Measurements from ENCODE around the gene WNT9A.
A peak's percentile ranks its signal among the peaks of the same experiment; 100 is the strongest.

WNT9A gene

DNA sequence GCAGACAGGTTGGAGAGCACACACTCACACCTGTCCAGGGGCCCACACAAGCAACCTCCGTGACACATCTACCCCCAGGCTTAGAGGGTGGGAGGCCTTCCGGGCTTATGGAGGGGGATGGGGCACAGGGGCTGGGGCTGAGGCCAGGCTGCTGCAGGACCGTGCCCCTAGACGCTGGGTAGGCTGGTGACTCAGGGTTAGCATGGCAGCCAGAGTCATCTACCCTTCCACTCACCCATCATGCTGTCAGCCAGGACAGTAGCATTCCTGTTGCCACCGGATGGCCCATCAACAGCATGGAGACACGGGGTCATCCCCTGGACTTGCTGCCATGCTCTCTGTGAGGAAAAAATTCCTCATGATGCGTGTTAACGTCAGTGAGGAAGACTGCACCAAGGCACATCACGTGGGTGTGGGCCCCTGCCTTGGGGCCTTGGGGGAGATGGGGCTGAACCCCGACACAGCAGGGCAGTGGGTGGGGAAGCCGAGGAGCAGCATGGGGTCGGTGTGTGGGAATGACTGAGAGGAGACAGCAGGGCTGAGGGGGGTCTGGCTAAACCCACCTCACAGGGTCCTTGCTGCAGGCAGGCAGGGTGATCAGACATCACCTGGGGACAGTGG is 52.8 kb downstream of the WNT9A start:
- DNase-seq = no peak

DNA sequence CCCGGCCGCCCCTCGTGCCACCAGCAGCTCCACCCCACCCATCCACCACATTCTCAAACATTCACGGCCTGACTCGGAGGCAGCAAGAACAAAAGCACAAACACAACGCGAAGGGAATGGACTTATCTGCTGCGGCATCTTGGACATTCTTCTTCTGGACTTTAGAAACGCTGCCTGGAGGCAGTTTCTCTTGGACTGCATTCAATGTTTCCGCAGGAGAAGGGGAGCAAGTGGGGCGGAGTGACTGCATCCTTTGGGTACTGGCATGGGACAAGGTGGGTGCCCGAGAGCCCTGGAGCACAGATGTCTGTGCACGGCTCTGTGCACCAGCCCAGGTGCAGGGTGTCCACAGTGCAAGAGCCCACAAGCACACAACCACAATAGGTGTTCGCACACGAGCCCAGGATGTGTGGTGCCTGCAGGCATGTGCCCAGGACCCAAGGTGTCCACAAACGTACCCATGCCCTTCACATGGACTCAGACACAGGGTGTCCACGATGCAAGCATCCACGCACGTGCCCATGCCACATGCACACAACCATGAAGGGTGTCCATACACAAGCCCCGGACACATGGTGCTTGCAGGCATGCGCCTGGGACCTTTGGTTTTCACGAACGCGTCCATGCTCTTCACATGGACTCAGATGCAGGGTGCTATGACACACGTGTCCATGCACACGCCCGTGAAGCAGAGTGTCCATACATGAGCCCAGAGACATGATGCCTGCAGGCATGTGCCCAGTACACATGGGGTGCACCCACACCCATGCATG is 53.6 kb downstream of the WNT9A start:
- no peak for DNase-seq

DNA sequence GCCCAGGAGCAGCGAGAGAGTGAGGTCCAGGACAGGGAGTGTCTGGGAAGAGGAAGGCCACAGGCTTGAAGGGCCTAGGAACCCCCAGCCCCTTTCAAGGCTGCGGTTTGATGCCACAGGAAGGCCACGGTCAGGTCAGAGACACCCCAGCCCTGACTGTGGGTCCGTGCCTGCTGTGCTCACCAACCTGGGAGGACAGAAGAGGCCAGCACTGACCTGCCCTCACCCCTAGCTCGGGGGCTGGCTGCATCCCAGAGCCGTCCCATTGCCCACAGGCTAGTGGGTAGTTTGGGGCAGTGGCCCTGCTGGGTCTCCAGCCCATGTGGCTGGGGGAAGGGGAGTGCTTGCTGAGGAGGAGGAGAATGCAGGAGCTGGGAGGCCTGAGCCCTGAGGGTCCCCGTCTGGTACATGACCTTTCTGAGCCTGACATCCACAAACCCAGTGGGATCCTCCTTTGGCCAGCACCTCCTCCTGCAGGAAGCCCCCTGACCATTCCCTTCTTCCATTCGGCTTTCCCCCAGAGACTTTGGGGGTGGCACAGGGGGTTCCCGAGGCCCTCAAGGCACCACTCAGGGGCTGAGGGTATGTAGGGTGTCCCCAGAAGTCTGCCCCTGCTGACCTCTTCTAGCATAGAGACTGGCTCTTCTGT is 54.3 kb downstream of the WNT9A start:
- no peak for DNase-seq

DNA sequence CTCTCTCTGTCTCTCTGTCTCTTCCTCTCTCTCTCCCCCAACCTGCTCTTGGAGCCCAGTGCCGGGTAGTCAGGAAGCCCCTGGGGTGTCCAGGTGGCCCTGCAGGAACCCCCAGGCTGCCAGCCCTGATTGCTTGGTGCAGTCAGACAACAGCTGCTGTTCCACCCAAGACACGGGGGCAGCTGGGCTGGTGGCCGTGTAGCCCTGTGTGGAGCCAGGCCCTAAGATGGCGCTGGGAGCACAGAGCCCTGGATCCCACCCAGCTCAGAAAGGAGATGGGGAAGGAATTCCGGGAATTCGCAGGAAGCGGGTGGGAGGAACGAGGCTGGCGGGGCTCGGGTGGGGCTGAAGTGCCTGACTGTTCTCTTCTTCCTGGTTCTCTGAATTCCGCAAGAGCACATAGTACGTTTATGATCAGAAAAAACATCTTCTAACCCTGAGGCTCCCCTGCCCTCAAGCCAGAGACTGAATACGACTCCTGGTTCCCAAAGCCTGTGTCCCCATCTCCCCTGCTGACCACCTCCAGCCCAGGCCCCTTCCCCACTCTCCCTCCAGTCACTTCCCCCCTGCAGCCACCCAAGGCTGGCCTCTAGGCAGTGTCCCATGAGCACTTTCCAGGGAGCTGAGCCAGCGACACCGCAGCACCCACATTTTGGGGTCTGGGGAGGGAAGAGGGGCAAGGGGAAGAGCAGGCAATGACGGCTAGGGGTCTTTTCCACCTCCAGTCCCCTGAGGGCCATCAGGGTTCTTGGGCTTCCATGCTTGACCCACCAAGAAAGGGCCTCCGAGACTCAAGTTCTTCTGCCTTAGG is 55.0 kb downstream of the WNT9A start:
- DNase-seq = no peak

DNA sequence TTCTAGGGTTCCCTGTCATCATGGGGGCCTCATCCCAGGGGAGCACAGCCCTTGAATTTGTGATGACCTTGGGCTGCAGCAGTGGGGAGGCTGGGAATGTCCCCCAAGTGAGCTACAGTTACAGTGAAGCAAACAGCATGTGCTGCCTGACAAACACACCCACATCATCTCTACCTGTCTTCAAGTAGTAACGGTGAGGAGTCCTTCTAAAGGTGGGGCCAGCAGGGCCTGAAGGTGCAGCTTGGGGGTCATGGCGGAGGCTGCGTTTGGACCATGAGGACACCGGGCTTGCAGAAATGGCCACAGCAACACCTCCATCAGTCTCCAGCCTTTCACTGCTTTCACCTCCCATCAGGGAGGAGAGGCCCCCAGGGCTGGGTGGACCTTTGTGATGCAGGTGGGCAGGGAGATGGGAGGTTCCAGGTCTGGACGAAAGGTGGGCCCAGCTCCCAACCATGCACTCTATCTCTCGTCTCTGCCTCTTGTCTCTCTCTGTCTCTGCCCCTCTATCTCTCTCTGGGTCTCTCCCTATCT is 55.7 kb downstream of the WNT9A start:
- DNase-seq = no peak

DNA sequence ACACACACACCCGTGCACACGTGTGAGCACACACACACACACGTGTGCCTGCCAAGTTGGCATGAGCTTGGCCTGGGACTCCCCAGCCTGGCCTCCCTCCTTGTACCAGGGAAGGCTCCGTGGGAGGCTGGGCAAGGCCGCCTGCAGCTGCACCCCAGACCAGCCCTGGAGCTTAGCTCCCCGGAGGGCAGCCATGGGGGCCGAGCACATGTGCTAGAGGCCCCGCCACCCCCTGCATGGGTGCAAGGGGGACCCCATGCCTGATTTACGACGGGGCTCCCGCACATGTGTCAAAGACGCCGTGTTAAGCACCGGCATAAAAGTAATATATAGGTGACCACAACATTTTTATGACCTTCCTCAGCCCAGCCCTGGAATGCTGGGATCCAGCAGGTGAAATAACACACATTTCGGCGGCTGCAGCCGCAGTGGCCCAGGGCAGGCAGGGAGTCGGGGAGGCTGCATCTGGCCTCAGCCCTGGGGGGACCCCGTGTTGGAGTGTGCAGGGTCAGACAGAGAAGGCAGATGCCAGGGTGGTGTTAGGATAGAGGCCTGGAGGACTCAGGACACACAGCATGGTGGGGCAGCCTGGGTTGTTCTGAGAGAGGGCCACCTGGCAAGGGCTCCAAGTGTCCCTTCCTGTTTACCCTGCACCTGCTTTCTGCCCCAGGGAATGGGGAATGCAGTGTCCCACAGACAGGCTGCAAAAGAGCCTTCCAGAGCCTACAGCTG is 56.3 kb downstream of the WNT9A start:
- no peak for DNase-seq

DNA sequence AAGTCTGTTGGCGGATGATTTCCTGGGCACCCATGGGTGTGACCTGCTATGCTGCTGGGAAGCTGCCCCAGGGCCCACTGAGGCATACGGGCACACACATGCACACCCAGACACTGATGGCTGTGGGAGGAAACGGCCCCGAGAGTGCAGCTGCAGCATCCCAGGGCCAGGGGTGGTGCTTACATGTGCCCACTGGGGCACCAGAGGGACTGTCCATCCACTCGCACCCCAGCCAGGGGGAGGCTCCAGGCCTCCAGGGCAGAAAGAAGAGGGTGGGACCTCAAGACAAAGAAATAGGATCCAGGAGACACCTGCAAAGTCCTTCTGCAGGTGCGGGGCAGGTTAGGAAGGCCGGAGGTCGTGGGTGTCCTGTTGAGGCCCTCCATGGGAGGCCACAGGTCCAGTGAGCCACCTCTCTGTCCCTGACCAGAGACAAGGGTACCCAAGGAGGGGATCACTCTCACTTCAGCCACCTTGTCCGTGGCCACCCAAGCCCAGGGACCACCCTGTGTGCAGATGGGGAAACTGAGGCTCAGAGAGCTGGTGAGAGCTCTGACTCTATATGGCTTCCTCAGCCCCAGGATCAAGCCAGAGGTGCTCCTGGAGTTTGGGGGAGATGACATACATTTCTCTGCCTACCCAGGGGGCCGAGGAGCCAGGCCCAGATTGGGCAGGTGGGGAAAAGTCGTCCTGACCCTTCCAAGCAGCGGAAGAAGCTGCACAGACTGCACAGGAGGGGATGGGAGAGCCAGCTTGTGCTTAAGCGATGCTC is 57.1 kb downstream of the WNT9A start:
- no peak for DNase-seq

DNA sequence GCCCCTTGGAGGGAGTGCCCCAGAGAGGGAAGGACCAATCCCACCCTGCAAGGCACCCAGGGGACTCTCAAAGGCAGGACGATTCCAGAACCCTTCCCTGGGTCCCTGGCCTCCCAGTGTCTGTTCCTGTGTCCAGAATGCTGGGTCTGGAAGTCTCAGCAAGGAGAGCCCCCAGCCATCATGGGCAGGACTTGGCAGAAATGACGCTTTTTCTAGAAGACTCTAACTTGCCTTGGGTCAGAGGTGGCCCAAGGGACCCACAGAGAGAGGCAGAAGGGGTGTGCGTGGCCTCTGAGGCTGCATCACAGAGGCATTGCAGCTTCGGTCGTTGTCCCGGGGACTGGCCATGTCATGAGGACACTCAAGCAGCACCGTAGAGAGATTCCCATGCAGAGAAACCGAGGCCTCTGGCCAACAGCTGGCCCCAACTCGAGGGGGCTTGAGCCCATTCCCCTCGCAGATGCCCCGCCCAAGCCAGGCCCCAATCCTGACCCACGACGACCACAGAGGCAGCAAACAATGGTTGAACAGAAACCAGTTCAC is 57.8 kb downstream of the WNT9A start:
- no peak for DNase-seq

DNA sequence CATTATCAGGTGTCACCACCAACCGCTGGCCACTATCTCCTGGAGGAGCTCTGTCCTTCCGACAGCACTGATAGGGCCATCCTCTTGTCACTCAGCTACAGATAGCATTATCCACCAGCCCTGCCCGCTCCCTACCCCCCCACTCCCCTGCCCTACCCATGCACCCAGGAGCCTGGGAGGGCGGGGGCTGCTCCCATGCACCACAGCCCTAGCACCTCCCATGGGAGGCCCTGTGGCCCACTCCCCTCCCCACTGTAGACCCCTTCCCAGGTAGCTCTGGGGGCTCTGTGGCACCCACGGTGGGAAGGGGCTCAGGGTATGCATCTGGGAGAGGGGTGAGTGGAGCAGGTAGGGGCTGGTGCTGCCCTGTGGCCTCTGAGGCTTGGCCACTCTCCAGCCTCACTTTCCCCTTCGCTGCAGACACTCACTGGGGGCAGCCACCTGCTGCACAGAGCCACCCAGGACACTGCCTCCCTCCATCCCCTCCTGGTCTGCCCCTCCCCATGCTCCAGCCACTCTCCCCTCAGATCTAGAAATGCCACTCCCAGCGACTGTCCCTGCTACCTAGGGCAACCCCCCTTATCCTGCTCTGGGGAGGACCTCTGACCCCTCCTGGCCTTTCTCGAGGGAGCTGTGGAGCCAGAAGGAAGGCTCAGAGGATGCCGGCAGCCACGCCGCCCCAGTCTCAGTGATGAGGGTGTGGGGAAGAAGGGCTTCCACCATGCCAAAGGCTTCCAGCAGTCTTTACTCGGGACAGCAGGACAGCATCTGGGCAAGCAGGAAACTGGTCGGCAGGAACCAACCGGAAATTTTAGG is 58.5 kb downstream of the WNT9A start:
- DNase-seq = no peak

DNA sequence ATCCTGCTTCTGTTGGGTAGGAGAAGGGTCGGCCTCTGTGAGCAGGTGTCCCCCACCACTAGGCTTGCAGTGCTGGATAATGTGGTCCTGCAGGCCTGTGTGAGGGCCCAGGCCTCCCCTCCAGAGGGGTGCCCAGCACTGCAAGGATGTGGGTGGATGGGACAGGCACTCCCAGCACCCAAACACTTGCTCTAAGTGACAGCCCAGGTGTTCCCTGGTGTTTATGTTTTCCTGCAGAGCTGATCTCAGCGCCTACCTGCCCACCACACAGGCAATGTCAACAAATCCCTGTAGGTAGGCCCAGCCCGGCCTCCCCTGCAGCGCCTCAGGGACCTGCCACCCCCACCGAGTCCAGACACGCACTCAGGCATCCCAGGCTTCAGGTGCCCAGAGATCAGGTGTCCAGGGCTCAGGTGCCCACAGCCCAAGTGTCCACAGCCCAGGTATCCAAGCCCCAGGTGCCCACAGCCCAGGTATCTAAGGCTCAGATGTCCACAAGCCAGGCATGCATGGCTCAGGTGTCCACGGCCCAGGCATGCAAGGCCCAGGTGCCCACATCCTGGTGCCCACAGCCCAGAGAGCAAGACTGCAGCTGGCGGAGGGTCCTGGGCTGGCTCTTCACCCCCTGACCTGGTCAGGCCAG is 59.2 kb downstream of the WNT9A start:
- DNase-seq = no peak

DNA sequence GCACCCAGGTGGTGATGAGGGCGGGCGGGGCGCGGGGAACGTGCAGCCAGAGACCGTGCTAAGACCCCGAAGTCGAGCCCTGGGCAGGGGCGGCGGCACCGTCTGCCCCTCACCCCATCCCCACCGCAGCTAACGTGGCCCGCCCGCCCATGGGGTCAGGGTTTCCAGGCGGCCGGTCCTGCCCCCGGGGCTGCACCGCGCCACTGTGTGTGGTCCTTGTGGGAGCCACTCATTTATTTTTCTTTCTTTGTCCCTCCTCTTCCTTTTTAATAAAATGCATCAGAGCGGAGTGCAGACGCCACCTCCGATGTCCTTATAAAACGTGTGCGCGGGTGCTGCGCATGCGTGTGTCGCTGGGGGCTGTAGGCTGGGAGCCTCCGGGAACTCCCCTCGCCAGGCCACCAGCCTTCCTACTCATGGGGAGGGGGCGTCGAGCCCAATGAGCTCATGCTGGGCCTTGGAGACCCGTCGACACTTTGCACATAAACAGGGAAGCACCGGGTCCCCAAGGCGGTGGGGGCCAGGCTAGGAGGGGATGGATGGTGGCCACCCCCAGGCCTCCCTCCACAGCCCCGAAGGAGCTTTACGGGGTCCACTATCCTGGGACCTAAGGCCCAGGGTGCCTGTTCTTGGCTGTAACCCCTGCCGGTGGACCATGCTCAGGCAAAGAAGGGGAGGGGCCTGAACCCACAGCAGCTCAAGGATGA is 59.9 kb downstream of the WNT9A start:
- DNase-seq = no peak

DNA sequence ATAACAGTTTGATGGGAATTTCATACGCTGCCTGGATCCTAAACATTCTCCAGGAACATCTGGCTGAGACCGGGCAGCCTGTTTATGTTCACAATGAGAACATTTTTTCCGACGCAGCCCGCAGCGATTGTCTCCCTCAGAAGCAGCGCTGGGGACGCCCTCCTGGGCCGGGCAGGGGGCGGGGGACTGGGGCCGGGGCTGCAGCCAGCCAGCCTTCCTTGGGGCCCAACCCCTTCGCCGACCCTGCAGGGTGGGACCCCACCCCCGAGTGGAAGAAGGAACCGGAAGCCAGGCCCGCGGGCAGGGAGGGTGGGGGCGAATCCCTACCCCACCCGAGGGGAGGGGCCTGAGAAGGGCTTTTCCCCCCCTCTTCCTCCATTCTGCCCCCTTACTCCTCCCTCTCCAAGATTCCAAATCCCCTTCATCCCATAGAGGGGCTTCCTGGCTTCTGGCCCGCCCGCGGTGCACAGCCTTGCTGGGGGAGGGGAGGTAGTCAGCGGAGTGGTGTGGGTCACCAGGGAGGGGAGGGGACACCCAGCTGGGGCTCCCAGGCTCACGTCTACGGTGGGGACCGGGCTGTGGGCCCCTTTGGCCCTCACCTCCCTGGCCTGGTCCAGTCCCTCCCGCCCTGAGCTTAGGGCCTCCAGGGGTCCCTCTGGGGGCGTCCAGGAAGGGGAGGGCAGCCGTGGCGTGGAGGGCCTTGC is 60.6 kb downstream of the WNT9A start:
- peak; percentile 37 for DNase-seq

DNA sequence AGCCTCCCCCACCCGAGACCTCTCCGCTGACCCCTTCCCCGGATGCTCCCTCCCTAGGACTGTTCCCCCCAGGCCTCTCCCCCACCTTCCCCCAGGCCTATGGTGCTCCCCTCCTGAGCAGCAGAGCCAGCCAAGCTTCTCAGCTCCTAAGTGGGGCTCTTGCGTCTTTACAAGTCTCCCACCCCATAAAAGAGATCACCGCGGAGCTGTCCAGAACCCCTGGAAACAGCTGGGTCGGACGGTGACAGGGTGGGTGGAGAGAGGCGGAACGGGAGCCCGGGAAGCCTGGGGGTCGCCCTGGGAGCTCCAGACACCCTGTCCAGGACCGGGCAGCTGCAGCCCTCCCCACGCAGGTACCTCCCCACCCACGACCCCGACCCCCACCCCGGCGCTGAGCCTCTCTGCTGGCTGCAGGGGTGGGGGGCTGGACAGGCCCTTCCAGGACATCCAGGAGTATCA is 61.2 kb downstream of the WNT9A start:
- no peak for DNase-seq

DNA sequence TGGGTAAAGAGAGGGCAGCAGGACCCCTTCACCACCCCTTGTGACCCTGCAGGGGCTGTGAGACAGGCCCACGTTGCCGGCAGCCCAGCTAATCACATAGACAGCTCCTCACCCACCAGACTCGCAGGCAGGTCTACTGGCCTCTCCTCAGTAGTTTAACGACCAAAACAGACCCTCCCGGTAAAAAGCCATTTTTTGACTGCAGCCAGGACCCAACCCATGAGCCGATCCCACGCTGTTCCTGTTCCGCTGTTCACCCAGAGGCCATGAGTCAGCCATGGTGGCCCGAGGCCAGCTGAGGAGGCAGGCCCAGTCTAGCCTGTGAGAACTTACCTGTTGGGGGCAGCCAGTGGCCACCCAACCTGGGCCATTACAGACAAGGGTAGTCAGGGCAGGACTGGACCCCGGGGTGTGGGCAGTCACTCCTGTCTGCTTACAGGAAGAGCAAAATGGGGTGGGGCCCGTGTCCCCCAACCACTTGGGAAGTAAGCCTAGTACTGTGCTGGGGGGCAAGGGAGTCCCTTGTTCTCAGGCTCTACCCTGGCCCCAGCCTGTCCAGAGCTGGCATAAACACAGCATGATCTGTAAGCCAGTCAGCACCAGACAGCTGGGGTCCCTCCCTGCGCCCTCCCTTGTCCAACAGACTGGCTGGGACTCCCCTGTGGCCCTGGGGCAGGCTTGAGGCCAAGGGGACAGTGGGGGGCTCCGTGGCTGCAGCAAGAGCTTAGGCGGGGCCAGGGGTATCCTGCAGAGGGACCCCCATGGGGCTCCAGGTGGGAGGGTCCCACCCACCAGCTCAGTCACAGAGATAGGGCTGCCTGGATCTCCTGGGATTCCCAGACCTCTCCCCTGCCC is 61.9 kb downstream of the WNT9A start:
- DNase-seq = no peak

DNA sequence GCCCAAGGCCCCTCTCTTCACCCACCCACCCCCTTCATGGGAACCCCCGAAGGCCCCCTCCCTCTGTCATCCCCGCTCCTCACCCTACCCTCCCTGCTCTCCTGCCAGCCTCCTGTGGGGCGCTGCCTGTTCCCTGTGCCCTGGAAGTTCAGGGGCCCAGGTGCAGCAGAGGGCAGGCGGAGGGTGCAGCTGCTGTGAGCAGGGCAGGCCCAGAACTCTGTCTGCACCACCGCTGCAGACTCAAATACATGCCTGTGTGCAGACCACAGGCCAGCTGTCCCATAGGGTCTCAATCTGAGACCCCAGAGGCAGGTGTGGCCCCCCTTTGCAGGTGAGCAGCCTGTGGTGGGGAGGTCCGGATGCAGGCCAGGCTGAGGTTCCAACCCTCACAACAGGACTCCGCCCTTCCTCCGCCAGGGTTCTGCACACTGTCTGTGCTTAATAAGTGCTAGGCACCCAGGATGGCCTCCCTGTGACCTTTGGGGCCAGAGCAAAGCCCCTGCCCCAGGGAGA is 62.5 kb downstream of the WNT9A start:
- DNase-seq = peak; percentile 30

DNA sequence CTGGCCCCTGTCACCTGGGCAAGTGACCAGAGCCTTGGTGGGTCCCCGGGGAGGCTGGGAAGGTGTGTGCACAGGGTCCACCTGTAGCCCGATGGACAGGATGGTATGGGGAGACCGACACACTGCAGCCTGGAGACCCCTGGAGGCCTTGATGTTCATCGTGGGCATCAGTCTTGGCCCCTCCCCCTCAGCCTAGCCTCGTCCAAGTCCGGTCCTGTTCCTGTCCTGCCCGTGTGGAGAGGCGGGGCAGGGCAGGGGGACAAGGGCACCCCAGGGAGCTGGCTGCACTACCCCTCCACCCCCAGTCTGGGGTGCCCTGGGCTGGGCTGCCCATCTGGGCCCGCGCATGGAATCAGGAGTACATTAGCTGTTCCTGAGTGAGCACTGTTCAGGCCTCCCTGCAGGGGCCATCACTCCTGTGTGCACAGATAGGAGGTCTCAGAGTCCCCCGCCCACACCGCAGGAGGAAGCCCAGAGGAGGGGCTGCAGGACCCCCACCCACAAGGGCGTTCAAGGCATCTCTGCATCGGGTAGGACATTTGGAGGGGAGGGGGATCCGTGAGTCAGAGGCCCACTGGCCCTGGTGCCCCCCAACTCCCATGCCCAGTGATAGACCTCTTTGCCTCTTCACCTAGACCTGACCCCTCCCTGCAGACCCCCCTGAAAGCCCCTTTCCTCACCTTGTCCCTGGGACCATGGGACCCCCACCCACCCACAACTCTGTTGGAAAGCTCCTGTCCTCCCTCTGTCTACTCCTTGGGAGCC is 63.2 kb downstream of the WNT9A start:
- DNase-seq = no peak
